Muscle of leg (tissue), 11 donors: ENCODE results near the gene ADAMTSL1. TPM values are rescaled to one million over a fixed set of nuclear protein-coding genes. Genes with fewer than 3 reads are reported as not detected.

Experiments
- DNase-seq: peaks from one replicate; pipeline ENCODE4 v3.0.0; 2013
- H3K27ac ChIP-seq: one replicate; pipeline ENCODE4 v1.5.1; 2013; ENCODE audit warnings: mild to moderate bottlenecking, low read length, control low read depth
- H3K27me3 ChIP-seq: one replicate; pipeline ENCODE4 v1.6.1; 2013; ENCODE audit warnings: low read length; ENCODE audit not compliant: control insufficient read depth, insufficient read depth
- H3K36me3 ChIP-seq: one replicate; pipeline ENCODE4 v1.6.1; 2013; ENCODE audit warnings: low read length; ENCODE audit not compliant: control insufficient read depth, insufficient read depth
- H3K4me1 ChIP-seq: one replicate; pipeline ENCODE4 v1.6.1; 2013; ENCODE audit warnings: low read length; ENCODE audit not compliant: control insufficient read depth, insufficient read depth
- H3K4me3 ChIP-seq: one replicate; pipeline ENCODE4 v1.5.1; 2013; ENCODE audit warnings: low read length, control low read depth
- H3K9me3 ChIP-seq: replicated peaks from 2 replicates; pipeline ENCODE4 v1.6.1; 2013; ENCODE audit warnings: low read depth, low read length; ENCODE audit not compliant: control insufficient read depth
- WGBS: methylation state at CpG from one replicate; pipeline ENCODE4 v1.1.5; 2013; ENCODE audit warnings: missing lambda C conversion rate; ENCODE audit not compliant: insufficient coverage; 5-methylcytosine and 5-hydroxymethylcytosine counted together
- polyA plus RNA-seq, 8 donors: library from polyadenylated mRNA; unstranded; fragments of 120-200 nt; gene quantifications; one replicate each; pipeline versions ENCODE4 v1.2.1 to v1.2.3, GENCODE V29; 2013; ENCODE audit warnings: inconsistent platforms in 1 of 8, low replicate concordance in 1 of 8; ENCODE audit not compliant: insufficient read length in 8 of 8, insufficient read depth in 1 of 8
- total RNA-seq: library from RNA; stranded (reverse); fragments of 120-200 nt; gene quantifications from one replicate; pipeline ENCODE4 v1.2.4, GENCODE V29; 2013

ADAMTSL1 gene
- total and polyA plus RNA-seq, 9 donors = 9.9 to 32.9 (median 20.1) TPM

DNA sequence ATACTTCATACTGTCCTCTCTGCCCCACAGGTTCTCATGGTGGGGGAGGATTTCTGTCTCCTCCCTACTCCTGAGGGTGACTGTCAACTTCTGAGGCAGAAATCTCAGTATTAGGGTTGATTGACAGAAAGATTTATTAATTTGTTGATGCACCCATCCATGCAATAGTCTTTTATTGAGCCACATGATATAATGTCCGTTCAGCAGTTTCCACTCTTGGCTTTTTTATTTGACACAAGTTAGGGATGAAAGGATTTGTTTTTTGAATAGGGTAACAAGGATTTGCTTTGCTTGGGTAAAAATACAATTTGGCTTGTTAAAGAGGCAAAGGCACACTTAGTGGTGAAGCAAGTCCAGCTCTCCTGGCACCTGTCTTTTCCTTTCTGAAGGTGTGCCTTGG is 125.0 kb downstream of the ADAMTSL1 start:
- Histone ChIP-seq H3K27ac (no peak overlapping the region), H3K36me3 (no peaks in the 10 kb centered on the region), H3K4me3 (no peak overlapping the region), H3K27me3 (no peaks in the 10 kb centered on the region), H3K9me3 (peaks cover 3% of the 10 kb centered on the region), H3K4me1 (peaks cover 5% of the 10 kb centered on the region)
- no peak for DNase-seq
- whole genome bisulfite sequencing = no CpG with 5 or more reads among the region's 1 CpG

DNA sequence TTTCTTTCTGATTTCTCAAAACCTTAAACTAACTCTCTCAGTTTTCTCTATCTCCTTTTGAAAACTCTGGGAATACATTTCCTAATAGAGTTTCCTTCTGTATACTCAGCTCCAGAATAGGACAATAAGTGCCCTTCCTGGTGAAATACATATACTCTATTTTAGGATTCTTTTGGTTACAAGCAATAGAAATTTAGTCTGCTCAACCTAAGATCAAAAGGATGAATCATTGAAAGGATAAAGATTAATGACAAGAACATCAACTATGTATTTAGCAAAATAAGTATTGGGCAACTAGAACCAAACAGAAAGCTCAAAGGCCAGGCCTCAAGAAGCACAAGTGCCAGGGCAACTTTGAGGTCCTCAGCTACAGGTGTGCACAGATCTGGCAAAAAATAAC is 127.1 kb downstream of the ADAMTSL1 start:
- no peak overlapping the region for H3K27ac ChIP-seq
- no peaks in the 10 kb centered on the region for H3K9me3 ChIP-seq
- no peaks in the 10 kb centered on the region for H3K36me3 ChIP-seq
- H3K27me3 ChIP-seq = no peaks in the 10 kb centered on the region
- no peak overlapping the region for H3K4me3 ChIP-seq
- peaks cover 4% of the 10 kb centered on the region for H3K4me1 ChIP-seq
- no peak for DNase-seq

DNA sequence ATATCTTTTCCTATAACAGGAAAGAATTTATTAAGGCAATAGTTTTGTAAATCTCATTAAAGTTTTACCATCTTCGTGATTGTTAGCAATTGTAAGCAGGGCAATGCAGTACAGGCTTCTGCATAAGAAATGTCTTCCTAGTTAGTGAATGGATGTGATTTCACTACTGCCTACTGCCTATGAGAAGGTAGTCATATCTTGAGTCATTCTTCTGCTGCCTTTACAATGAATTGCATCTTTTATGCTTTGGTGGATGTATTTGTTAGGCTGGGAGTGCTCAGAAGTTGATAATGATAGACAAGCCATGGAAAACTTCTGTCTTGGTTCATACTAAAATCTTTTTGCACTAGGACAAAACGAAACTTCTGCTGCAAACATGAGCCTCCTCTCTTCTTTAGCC is 128.0 kb downstream of the ADAMTSL1 start:
- Histone ChIP-seq H3K4me1 (peaks cover 10% of the 10 kb centered on the region), H3K36me3 (no peaks in the 10 kb centered on the region), H3K4me3 (no peak overlapping the region), H3K27ac (no peak overlapping the region), H3K27me3 (no peaks in the 10 kb centered on the region), H3K9me3 (no peaks in the 10 kb centered on the region)
- WGBS = no CpG with 5 or more reads among the region's 2 CpGs
- no peak for DNase-seq

DNA sequence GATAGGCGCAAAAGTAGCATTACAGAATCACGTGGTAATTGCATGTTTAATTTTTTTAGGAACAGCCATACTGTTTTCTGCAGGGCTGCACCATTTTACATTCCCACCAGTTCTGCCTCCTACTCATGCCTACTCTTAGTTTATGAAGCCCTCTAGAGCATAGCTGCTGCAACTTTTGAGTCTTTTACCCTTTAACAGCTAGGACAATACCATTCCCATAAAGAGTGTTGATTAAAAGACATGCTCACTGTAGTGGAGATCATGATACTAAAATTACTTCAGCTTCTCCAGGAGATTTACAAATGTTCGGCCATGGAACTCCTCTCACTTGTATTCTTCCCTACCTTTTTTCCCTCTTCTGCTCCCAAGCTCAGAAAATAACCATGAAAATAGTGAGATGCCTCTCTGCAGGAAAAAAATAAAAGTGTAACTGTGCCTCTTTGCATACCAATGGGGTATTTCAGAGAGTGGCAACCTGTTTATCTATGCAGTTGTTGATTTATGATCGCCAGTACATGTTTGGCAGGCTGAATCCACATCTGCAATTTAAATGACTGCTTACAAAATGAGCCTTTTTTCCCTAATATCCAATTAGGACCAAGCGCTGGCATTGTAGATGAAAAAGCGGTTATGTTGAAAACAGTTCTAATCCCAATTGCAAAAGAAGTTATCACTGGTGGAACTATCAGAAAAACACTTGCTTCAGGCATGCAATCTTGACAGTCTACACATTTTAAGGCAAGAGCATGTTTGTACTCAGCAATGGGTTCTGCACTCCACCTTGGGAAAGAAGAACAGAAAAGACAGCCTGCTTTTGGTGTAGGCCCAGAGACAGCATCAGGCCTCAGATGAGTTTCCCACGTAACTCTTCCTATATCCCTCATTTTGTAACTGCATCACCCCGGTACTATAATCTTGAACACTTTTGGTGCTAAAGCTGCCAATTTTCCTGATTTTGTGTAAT is 131.1 kb downstream of the ADAMTSL1 start:
- no peak for DNase-seq
- Histone ChIP-seq H3K36me3 (no peaks in the 10 kb centered on the region), H3K27me3 (no peaks in the 10 kb centered on the region), H3K9me3 (no peaks in the 10 kb centered on the region), H3K4me3 (no peak overlapping the region), H3K4me1 (peaks cover 10% of the 10 kb centered on the region), H3K27ac (peak overlapping the region; percentile 45)
- 100% methylated on average over 2 of the region's 8 CpGs for whole genome bisulfite sequencing

DNA sequence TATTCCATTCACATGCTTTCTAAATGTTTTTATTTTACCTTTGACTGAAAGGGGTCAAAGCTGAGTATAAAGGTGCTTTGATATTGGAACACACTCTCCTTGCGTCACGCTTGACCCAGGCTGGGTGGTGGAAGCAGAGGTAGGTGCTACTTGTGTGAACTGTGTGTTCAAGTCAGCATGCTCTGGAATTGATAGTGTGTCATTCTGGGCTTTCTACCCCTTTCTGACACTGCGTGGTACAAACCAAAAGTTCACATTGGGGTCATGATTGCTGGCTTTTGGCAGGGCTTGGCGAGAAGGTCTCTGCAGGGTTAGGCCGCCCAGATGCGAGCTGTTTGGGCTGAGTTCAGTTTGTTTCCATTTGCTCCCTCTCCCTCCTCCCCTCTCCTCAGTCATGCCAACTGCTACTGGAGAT is 131.8 kb downstream of the ADAMTSL1 start:
- Histone ChIP-seq H3K4me1 (peaks cover 10% of the 10 kb centered on the region), H3K4me3 (no peak overlapping the region), H3K36me3 (no peaks in the 10 kb centered on the region), H3K9me3 (no peaks in the 10 kb centered on the region), H3K27me3 (no peaks in the 10 kb centered on the region), H3K27ac (peak overlapping the region; percentile 45)
- peak; percentile 83 for DNase-seq
- 20% methylated on average over 1 of the region's 6 CpGs for WGBS

DNA sequence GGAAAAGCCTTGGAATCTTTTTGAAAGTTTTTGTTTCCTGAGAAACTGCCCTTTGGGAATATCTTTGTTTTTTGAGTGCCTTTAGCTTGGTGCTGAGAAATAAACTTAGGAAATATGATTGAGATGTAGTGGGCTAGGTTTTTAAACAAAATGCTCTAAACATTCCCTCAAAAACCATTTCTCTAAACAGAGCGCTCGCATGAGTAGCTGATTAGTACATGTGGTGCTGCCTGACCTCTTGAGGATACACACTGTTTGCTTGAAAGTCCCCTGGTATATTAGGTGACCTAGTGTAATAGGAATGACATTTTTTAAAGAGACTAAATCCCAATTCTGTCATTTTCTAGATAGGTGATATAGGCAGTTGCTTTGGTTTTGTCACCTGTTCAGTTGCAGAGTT is 132.3 kb downstream of the ADAMTSL1 start:
- Histone ChIP-seq H3K27me3 (no peaks in the 10 kb centered on the region), H3K4me1 (peaks cover 14% of the 10 kb centered on the region), H3K36me3 (no peaks in the 10 kb centered on the region), H3K9me3 (no peaks in the 10 kb centered on the region), H3K4me3 (no peak overlapping the region), H3K27ac (peak overlapping the region; percentile 45)
- WGBS = no CpG with 5 or more reads among the region's 2 CpGs
- DNase-seq = no peak

DNA sequence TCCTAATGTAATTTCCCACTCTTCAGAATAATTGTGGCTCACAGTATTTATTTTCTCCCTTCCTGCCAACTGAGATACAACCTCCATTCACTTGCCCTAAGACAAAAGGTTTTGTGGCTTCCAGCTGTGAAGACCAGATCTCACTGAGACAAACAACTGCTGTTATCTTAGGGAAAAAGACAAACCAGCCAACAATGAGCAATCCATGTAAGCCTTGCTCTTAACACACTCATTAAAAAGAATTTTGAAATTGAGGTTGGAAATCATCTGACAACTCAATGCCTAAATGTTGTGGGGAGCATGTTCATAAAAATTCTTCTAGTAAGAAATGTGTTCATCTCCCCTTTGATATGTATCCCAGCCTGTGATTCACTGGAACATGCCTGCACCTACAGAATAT is 132.9 kb downstream of the ADAMTSL1 start:
- Histone ChIP-seq H3K4me3 (no peak overlapping the region), H3K27me3 (no peaks in the 10 kb centered on the region), H3K9me3 (no peaks in the 10 kb centered on the region), H3K27ac (no peak overlapping the region), H3K36me3 (no peaks in the 10 kb centered on the region), H3K4me1 (peaks cover 16% of the 10 kb centered on the region)
- DNase-seq = peak; percentile 59

DNA sequence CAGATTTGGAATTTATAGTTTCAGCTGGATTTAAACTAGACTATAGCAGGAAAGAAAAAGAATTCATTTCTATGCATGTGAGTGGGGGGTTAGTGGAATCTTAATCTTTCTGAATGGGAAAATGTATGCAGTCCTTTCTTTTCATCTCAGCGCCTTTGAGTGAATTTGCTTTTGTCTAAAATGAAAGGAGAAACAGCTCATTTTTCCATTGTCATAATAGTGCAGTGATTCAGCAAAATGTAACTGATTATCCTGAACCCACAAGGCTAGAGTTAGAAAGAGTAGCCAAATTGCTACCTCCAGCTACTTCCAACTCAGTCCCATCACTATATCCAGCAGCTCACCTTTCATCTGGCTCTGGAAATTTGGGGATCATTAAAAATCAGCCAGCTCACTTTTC is 134.4 kb downstream of the ADAMTSL1 start:
- peaks cover 18% of the 10 kb centered on the region for H3K4me1 ChIP-seq
- no peaks in the 10 kb centered on the region for H3K36me3 ChIP-seq
- no CpG with 5 or more reads among the region's 1 CpG for WGBS
- H3K4me3 ChIP-seq = no peak overlapping the region
- H3K27me3 ChIP-seq = no peaks in the 10 kb centered on the region
- H3K27ac ChIP-seq = no peak overlapping the region
- no peaks in the 10 kb centered on the region for H3K9me3 ChIP-seq
- no peak for DNase-seq

DNA sequence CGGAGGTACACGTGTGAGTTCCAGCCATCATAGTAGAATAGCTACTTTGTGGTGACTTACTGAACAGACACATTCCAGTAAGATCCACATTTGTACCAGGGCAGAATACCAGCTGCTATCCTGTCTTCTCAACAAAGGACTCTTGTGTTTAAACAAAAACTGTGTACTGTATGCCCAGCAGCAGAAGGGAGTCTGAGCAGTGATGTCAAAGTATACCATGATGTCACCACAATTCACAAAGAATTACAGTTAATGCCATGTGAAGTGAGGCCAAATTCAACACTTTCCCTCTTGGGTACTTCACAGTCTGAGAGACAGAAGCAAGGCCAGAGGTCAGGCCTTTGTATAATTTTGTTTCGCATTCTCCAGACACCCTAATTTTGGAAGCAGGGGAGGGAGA is 137.0 kb downstream of the ADAMTSL1 start:
- H3K4me1 ChIP-seq = peaks cover 15% of the 10 kb centered on the region
- H3K27ac ChIP-seq = peak overlapping the region; percentile 37
- H3K9me3 ChIP-seq = no peaks in the 10 kb centered on the region
- H3K4me3 ChIP-seq = no peak overlapping the region
- WGBS = no CpG with 5 or more reads among the region's 3 CpGs
- no peaks in the 10 kb centered on the region for H3K36me3 ChIP-seq
- DNase-seq = peak; percentile 85
- peaks cover 2% of the 10 kb centered on the region for H3K27me3 ChIP-seq

DNA sequence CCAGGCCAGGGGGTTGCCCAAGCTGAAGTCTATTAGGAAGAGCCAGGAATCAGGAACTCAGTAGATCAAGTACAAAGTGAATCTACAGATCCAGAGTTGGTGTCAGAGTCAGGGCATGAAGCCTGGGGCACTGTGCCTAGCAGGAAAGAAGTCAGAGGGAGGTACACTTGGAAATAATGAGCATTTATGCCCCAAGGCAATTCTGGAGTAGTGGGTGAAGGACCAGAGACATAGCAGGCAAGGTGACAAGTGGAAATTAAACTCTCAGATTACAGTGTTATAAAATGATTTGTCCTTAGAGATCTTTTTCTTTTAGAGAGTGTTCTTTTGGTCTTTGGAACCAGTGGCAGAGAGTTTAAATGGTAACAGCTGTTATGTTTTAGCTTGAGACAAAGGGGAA is 138.0 kb downstream of the ADAMTSL1 start:
- H3K4me1 ChIP-seq = peaks cover 8% of the 10 kb centered on the region
- DNase-seq = peak; percentile 66
- no peak overlapping the region for H3K27ac ChIP-seq
- H3K4me3 ChIP-seq = no peak overlapping the region
- peaks cover 2% of the 10 kb centered on the region for H3K27me3 ChIP-seq
- no peaks in the 10 kb centered on the region for H3K9me3 ChIP-seq
- no peaks in the 10 kb centered on the region for H3K36me3 ChIP-seq
